ENCODE results near the gene SPACA4.

Gene SPACA4

DNA sequence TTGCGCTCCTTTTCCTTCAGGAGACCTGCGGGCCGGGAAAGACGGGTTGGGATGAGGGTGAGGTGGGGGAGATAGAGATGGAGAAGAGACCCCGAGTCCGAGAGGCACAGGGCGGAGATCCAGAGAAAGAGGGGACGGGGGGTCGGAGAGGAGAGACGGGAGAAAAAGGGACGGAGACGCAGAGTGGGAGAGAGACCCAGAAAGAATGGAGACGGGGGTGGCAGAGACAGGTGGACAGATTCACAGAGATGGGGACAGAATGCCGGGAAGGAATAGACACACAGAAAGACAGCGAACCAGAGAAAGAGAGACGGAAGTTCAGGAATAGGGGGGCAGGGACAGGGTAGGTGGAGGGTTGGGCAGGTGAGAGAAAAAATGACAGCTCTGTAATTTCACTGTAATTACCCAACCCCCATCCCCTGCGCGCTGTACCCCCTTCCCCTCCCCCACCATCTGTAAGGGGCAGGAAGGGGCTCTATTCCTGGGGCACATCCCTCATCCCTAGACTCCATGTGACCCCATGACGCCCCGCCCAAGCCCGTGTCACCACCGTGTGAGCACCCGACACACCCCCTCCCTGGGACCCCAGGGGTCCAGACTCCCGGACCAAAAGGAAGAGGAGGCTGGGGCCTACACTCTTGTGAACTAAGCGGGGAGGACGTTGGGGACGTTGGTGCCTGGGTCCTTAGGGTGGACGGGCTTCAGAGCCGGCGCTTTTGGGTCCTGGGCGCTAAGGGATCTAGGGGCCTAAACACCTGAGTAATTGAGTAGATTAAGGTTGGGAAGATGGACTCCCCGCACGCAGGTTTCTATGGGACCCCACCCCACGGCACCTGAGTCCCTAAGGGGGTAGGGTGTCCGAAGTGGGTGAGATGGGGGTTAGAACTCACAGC is 29.7 kb downstream of the SPACA4 start:
- no peak for DNase-seq

DNA sequence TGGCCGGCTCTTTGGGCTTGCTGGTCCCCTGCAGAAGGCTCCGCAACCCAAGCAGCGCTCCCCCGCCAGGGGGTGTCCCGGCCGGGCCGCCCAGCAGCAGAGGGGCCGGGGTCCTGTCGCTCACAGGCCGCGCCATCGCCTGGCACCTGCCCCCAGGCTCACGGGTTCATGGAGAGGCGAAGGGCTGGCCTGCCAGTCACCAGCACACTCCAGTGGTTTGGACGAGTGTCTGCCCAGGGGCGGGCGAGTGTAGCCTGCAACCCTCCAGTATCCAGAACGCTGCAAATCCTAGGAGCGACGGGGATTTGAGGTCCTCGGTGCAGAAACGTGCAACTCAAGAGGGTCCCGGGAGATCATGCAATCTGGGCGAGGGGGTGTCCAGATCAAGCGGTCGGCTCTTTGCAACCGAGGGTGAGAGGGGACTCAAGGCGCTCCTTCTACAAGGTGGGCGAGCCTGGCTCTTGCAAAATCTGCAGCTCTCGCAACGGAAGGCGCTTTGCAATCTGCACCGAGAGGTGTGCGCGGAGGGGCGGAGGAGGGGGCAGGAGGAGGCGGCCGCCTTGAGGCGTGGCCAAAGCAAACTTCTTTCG is 30.4 kb downstream of the SPACA4 start, which contains the start of gene DBP:
DBP (minus strand) TSS at position 521 of the 590 bp plus-strand sequence; CDS start at position 136, 385 bp downstream.
- peak; percentile 45 for DNase-seq

GRCh38 chr19:48637449-48637947 is 31.0 kb downstream of the SPACA4 start:
- DNase-seq, result peak; percentile 100

GRCh38 chr19:48637948-48638830 is 31.6 kb downstream of the SPACA4 start:
- peak; percentile 81 for DNase-seq

GRCh38 chr19:48638831-48639381 is 32.4 kb downstream of the SPACA4 start:
- DNase-seq, result no peak

DNA sequence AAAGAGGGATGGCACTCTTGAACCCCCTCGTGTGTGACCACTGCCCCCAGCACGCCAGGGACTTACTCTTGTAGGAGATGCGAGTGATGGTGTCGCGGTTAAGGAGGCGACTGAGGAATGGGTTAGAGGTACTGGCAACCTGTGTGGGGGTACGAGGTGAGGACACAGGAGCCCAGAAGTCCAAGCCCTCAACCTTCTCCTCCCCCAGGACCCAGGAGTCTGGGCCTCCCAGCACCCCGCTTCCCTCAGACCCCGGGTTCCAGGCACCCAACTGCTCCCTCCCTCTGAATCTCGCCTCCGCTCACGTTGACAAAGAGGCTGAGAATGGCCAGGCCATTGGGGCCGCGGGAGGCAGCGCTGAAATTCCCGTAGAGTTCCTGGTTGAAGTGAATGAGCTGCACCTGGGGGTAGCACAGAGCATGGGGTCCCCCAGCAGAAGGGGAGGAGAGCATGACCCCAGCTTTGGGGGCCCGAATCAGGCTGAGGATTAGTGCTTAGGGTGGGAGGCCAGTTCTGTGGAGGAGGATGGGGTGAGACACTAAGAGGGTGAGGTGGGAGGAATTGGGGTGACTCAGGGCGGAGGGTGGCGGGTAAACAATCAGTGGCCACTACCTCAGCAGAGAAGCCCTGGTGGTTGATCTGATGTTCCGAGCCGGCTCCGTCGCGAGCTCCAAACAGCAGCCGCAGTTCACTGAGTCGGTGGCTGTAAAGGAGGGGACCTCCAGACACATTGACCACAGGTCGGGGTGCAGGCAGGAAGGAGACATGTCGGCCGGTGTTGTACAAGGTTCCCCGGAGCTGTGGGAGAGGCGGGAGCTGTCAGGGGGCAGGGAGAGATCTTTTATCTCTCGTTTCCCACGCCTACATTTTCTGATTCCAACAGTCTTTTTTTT is 33.2 kb downstream of the SPACA4 start:
- no peak for DNase-seq

DNA sequence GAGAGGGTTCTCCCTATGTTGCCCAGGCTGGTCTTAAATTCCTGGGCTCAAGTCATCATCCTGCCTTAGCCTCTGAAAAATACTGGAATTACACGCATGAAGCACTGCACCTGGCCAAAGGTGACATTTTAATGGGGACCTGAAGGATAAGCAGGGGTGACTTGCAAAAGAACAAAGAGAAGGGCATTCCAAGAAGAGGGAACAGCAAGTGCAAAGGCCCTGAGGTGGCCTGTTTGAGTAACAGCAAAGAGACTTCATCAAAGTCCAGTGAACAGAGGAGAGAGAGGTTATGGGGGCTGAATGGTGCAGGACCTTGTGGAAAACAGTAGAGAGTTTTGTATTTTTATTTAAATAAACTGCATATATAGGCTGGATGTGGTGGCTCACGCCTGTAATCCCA is 35.3 kb downstream of the SPACA4 start:
- no peak for DNase-seq

- DNase-seq, result no peak
These were observed 36.3 kb downstream of the SPACA4 start for GRCh38 chr19:48642862-48643261.

GRCh38 chr19:48644355-48644754 is 37.8 kb downstream of the SPACA4 start:
- DNase-seq, result no peak

- DNase-seq, result peak; percentile 75
These were observed 38.5 kb downstream of the SPACA4 start for GRCh38 chr19:48644839-48645619.

DNA sequence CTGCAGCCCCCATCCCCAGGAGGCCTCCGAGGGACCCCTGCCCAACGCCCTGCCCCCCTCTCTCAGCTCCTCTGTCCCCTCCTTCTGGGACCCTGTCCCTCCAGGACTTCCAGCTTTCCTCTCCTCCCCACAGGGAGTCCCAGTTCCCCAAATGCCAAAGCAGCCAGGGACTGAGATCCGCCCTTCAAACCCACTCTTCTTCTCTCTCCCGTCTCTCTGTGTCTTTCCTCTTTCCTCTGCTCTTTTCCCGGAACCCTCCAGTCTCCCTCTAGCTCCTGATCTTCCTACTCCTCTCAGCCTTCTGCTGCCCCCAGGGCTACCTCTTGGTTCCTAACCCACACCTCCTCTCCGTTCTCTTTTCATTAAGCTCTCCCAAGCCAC is 39.1 kb downstream of the SPACA4 start:
- no peak for DNase-seq

DNA sequence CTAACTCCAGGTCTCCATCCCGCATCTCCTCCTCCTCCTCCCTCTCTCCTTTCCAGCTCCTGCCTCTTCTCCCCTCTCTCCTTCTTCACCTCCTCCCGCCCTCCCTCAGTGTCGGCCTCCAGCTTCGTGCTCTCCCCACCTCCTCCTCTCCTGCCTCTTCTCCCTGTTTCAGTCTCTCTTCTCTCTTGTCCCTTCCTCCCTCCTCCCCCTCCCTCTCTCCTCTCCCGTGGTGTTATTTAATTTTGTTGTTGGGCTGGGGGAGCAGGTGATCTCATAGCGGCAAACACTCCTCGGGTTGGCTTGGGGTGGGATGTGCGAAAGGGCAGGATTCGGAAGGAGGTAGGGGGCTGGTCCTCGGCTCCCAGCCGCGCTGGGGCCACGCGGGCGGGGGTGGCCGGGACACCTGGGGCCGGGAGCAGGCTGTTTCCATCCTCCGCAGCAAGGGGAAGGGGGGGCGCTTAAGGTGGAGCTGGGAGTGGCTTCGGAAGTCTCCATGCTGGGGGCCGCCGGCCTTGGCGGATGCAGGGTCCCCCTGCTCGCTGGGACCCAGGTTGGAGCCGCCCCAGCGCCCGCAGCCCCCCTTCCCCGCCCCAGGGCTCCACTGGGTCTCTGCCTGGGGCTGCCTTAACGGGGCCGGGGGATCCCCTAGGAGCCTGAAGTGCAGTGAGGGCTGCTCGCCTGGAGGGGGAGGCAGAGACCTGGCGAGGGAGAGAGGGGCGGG is 39.6 kb downstream of the SPACA4 start, which contains the start of gene CA11:
CA11 (minus strand) TSS at position 187 of the 721 bp plus-strand sequence. CDS start 555 bp downstream, outside the sequence.
- DNase-seq, result peak; percentile 92

DNA sequence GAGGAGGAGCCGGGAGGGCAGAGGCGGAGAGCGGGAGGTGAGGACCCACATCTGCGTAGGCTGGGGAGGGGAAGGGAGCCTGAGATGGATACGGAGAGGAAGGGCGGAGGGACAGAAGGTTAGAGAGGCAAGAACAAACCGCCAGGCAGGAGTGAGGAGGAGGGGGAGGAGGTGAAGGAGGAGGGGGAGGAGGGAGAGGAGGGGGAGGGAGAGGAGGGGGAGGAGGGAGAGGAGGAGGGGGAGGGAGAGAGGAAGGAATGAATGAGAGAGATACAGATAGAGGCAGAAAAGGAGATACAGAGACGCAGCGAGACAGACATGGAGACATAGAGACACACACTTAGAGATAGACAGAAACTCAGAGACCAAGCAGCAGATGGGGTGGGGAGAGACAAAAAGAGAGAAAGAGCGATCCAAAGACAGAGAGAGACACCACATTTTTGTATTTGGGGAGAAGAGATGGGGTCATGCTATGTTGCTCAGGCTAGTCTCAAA is 40.2 kb downstream of the SPACA4 start:
- no peak for DNase-seq

DNA sequence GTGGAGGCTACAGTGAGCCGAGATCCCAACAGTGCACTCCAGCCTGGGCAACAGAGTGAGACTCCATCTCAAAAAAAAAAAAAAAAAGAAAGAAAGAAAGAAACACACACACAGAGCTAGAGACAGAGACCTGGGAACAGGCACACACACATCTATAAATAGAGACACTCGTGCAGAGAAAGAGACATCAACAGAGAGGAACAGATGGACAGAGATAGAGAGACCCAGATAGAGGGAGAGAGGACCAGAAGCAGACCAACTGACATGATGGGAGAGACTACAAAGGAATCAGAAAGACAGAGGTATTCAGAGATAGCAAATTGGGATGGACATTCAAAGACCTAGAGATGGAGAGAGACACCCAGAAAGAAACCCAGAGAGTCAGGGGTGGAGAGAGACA is 41.6 kb downstream of the SPACA4 start:
- no peak for DNase-seq

- no peak for DNase-seq
These were observed 44.6 kb downstream of the SPACA4 start for GRCh38 chr19:48650974-48651682.

GRCh38 chr19:48651683-48652048 is 45.1 kb downstream of the SPACA4 start:
- DNase-seq, result no peak

- no peak for DNase-seq
These were observed 47.9 kb downstream of the SPACA4 start for GRCh38 chr19:48654299-48655059.

DNA sequence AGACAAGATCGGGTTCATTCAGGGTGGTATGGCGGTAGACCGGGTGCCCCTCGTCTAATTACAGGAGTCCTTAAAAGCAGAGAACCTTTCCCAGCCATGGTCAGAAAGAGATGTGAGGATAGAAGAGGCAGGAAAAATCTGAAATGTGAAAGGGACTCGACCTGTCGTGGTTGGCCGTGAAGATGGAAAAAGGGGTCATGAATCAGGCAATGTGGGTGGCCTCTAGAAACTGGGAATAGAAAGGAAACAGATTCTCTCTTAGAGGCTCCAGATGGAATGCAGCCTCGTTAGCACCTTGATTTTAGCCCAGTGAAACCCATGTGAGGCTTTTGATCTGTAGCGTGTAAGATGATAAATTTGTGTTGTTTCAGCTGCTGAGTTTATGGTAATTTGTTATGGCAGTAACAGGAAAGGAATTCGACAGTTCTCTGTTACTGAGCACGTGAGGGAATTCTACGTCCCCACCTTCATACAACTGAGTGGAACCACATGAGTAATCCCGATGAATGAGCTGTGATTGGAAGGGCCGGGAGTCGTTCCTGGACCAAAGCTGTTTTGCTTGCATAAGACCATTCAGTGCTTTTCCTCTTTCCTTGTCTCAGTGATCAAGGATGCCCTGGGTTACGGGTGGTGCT is 50.4 kb downstream of the SPACA4 start:
- DNase-seq, result no peak

Measured in activated naive CD4-positive, alpha-beta T cell treated with anti-CD3 and anti-CD28 coated beads, Interleukin-2, amount 50 U/mL, for 16 hours (primary cell).